ENCODE results near the gene CD47. TPM values are rescaled to one million over a fixed set of nuclear protein-coding genes. Genes with fewer than 3 reads are reported as not detected.

Gene CD47
- total RNA-seq, 1 experiment from 2014 or later: 42.5 TPM

GRCh38 chr3:108001457-108001856, 89.4 kb downstream of the CD47 start:
- Histone ChIP-seq H3K79me2 (ENCODE audit: insufficient read depth, low read length) (no peaks in the 10 kb centered on the region), H3K4me3 (replicated peaks in 1 of 2; ENCODE audit: low read depth in 1 of 2, low read length in 2 of 2) (no peak overlapping the region), H3K36me3 (ENCODE audit: control insufficient read depth in 1 of 2, insufficient read depth in 2 of 2, low read length in 2 of 2) (no peaks in the 10 kb centered on the region), H3K4me1 (ENCODE audit: control insufficient read depth in 1 of 2, insufficient read depth in 2 of 2, low read length in 2 of 2) (peaks cover 0 to 18% of the 10 kb centered on the region in 2 experiments; a peak in 3 of 4 replicates), H3K9ac (ENCODE audit: low read length) (no peak overlapping the region), H3K27ac (ENCODE audit: low read depth, low read length) (no peak overlapping the region), H4K20me1 (ENCODE audit: insufficient read depth) (no peaks in the 10 kb centered on the region), H2AFZ (ENCODE audit: low read depth, low read length, poor library complexity, severe bottlenecking) (no peak overlapping the region), H3K4me2 (ENCODE audit: low read length) (no peak overlapping the region), H3K9me3 (ENCODE audit: control insufficient read depth in 1 of 2, insufficient read depth in 1 of 2, low read depth in 1 of 2, low read length in 2 of 2) (no peaks in the 10 kb centered on the region), H3K27me3 (ENCODE audit: insufficient read depth, low read length) (no peaks in the 10 kb centered on the region), H3K9me2 (ENCODE audit: insufficient read depth) (no peaks in the 10 kb centered on the region)
- DNase-seq (ENCODE audit: low read depth, low spot score) (no peak), ATAC-seq (no peak)
- no TSS peak for BruUV-seq (replicated peaks)
- ChIA-PET CTCF (no interaction called here), POLR2A (no interaction called here), RAD21 (ENCODE audit: low non-redundant PET in 1 of 2, low total read pairs in 2 of 2, uncharacterized antibody in 2 of 2, unreplicated experiment in 2 of 2) (no interaction called here)
- TF ChIP-seq EZH2 (IDR thresholded peaks at IDR 0.05) (no peak), TCF7L2 (IDR thresholded peaks at IDR 0.05; ENCODE audit: borderline replicate concordance, extremely low read depth, insufficient read depth, insufficient read length) (no peak), YY1 (IDR thresholded peaks at IDR 0.05; ENCODE audit: extremely low read depth, insufficient replicate concordance, low read depth, low read length) (no peak)
- intact Hi-C loops (cut with micrococcal nuclease): no loop called here

GRCh38 chr3:107999215-107999775, 91.5 kb downstream of the CD47 start:
- intact Hi-C loops (cut with micrococcal nuclease): no loop called here
- Histone ChIP-seq H4K20me1 (ENCODE audit: insufficient read depth) (no peaks in the 10 kb centered on the region), H3K27me3 (ENCODE audit: insufficient read depth, low read length) (no peaks in the 10 kb centered on the region), H3K79me2 (ENCODE audit: insufficient read depth, low read length) (no peaks in the 10 kb centered on the region), H2AFZ (ENCODE audit: low read depth, low read length, poor library complexity, severe bottlenecking) (peak overlapping the region; percentile 40), H3K4me2 (ENCODE audit: low read length) (peak overlapping the region; percentile 40; the same call in 1 of the 2 replicates), H3K9me2 (ENCODE audit: insufficient read depth) (no peaks in the 10 kb centered on the region), H3K9ac (ENCODE audit: low read length) (no peak overlapping the region), H3K9me3 (ENCODE audit: control insufficient read depth in 1 of 2, insufficient read depth in 1 of 2, low read depth in 1 of 2, low read length in 2 of 2) (no peaks in the 10 kb centered on the region), H3K4me1 (ENCODE audit: control insufficient read depth in 1 of 2, insufficient read depth in 2 of 2, low read length in 2 of 2) (peaks cover 0 to 12% of the 10 kb centered on the region in 2 experiments; a peak in 2 of 4 replicates), H3K4me3 (replicated peaks in 1 of 2; ENCODE audit: low read depth in 1 of 2, low read length in 2 of 2) (no peak overlapping the region), H3K27ac (ENCODE audit: low read depth, low read length) (no peak overlapping the region), H3K36me3 (ENCODE audit: control insufficient read depth in 1 of 2, insufficient read depth in 2 of 2, low read length in 2 of 2) (no peaks in the 10 kb centered on the region)
- ATAC-seq: peak; percentile 78
- BruUV-seq (replicated peaks): no TSS peak
- ChIA-PET CTCF (no interaction called here), POLR2A (no interaction called here), RAD21 (ENCODE audit: low non-redundant PET in 1 of 2, low total read pairs in 2 of 2, uncharacterized antibody in 2 of 2, unreplicated experiment in 2 of 2) (no interaction called here)
- DNase-seq (ENCODE audit: low read depth, low spot score): no peak
- TF ChIP-seq ELF1 (IDR thresholded peaks at IDR 0.05; ENCODE audit: borderline replicate concordance, low read depth): no peak
- TF ChIP-seq EGR1 (IDR thresholded peaks at IDR 0.05; ENCODE audit: low read depth): no peak
- no peak for TF ChIP-seq ZNF274 (IDR thresholded peaks at IDR 0.05; ENCODE audit: low read depth, low read length)
- TF ChIP-seq, protein P1, sequence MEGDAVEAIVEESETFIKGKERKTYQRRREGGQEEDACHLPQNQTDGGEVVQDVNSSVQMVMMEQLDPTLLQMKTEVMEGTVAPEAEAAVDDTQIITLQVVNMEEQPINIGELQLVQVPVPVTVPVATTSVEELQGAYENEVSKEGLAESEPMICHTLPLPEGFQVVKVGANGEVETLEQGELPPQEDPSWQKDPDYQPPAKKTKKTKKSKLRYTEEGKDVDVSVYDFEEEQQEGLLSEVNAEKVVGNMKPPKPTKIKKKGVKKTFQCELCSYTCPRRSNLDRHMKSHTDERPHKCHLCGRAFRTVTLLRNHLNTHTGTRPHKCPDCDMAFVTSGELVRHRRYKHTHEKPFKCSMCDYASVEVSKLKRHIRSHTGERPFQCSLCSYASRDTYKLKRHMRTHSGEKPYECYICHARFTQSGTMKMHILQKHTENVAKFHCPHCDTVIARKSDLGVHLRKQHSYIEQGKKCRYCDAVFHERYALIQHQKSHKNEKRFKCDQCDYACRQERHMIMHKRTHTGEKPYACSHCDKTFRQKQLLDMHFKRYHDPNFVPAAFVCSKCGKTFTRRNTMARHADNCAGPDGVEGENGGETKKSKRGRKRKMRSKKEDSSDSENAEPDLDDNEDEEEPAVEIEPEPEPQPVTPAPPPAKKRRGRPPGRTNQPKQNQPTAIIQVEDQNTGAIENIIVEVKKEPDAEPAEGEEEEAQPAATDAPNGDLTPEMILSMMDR (IDR thresholded peaks at IDR 0.05 in 2 of 3, conservative IDR thresholded peaks at IDR 0.05 in 1 of 3; ENCODE audit: borderline replicate concordance in 1 of 3, insufficient read depth in 1 of 3, low read depth in 2 of 3, low read length in 2 of 3): peak in 2 of 3 experiments; percentile 1 to 22; a peak in 1 of 6 replicates
- no peak for TF ChIP-seq SP1 (IDR thresholded peaks at IDR 0.05; ENCODE audit: low read depth)
